DOHH2 (cell line): Measurements from ENCODE around the gene VAPA.

Experiments
- EZH2phosphoT487 ChIP-seq: fragments of 200-600 bp; sonication (generic); IDR thresholded peaks from 2 replicates; pipeline ENCODE4 v1.6.1; 2017; ENCODE audit warnings: borderline replicate concordance, mild to moderate bottlenecking, antibody characterized with exemption, low read length, moderate library complexity, mixed read lengths
- TF ChIP-seq, protein P1 (sequence below): fragments of 200-600 bp; sonication (generic); IDR thresholded peaks from one replicate; pipeline ENCODE4 v1.5.1; 2014; ENCODE audit warnings: antibody characterized with exemption, mild to moderate bottlenecking, low read depth, low read length; ENCODE audit not compliant: poor library complexity, severe bottlenecking

DNA sequence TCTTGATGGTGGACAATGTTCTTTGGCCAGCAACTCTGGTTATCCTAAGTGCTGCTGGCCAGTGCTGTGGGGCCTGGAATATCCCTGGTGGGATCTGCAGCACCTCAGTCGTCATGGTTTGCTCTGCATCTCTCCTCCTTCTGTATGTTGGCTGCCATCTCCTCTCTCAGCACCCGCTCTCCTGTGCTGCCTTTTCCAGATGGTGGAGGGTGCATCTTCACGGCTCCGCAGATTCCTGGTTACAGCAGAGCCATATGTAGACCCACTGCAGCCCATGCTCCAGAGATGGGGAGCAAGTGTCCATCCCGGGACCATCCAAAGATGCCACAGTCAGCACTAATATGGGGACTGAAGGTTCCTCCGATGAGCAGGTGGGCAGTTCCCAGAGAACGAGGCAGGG is 90.0 kb downstream of the VAPA start:
- TF ChIP-seq, protein P1, sequence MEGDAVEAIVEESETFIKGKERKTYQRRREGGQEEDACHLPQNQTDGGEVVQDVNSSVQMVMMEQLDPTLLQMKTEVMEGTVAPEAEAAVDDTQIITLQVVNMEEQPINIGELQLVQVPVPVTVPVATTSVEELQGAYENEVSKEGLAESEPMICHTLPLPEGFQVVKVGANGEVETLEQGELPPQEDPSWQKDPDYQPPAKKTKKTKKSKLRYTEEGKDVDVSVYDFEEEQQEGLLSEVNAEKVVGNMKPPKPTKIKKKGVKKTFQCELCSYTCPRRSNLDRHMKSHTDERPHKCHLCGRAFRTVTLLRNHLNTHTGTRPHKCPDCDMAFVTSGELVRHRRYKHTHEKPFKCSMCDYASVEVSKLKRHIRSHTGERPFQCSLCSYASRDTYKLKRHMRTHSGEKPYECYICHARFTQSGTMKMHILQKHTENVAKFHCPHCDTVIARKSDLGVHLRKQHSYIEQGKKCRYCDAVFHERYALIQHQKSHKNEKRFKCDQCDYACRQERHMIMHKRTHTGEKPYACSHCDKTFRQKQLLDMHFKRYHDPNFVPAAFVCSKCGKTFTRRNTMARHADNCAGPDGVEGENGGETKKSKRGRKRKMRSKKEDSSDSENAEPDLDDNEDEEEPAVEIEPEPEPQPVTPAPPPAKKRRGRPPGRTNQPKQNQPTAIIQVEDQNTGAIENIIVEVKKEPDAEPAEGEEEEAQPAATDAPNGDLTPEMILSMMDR = no peak
- no peak for TF ChIP-seq EZH2phosphoT487
